Limb (tissue), 2 donors: ENCODE data around the gene MIF4GD.

Experiments
- DNase-seq, 2 donors: peaks; one replicate each; pipeline ENCODE4 v3.0.0-alpha.2; 2016; ENCODE audit errors: extremely low spot score in 2 of 2

The MIF4GD gene

GRCh38 chr17:75232786-75233185, 38.2 kb downstream of the MIF4GD start:
- no peak for DNase-seq

- no peak for DNase-seq
Observed at GRCh38 chr17:75231741-75232464, 39.1 kb downstream of the MIF4GD start.

GRCh38 chr17:75231071-75231470, 40.0 kb downstream of the MIF4GD start:
- DNase-seq = no peak

GRCh38 chr17:75228847-75229246, 42.2 kb downstream of the MIF4GD start:
- DNase-seq = no peak

- no peak for DNase-seq
Observed at GRCh38 chr17:75228305-75228704, 42.7 kb downstream of the MIF4GD start.

GRCh38 chr17:75227729-75228128, 43.3 kb downstream of the MIF4GD start:
- no peak for DNase-seq

GRCh38 chr17:75225016-75225415, 46.0 kb downstream of the MIF4GD start:
- no peak for DNase-seq

- DNase-seq = no peak
Observed at GRCh38 chr17:75219815-75220214, 51.2 kb downstream of the MIF4GD start.

- DNase-seq = no peak
Observed at GRCh38 chr17:75218131-75218530, 52.9 kb downstream of the MIF4GD start.
